ENCODE data around the gene SBSN.
"Not testable (repeated sequence)": the region's sequence is repeated elsewhere in the genome, so short reads cannot be mapped to it uniquely, and the experiment has no call there.

SBSN gene

GRCh38 chr19:35488677-35489076 is 39.4 kb downstream of the SBSN start:
- no peak for DNase-seq
- intact Hi-C loops (cut with DNase I): no loop called here

GRCh38 chr19:35487656-35488182 is 40.4 kb downstream of the SBSN start:
- intact Hi-C loops (cut with DNase I): no loop called here
- DNase-seq: no peak

GRCh38 chr19:35486268-35486708 is 41.8 kb downstream of the SBSN start:
- DNase-seq: no peak
- intact Hi-C loops (cut with DNase I): no loop called here

GRCh38 chr19:35484252-35485036 is 43.7 kb downstream of the SBSN start:
- no peak for DNase-seq
- intact Hi-C loops (cut with DNase I): no loop called here

- intact Hi-C loops (cut with DNase I): no loop called here
- DNase-seq: no peak
Measured at GRCh38 chr19:35483089-35483488, 45.0 kb downstream of the SBSN start.

GRCh38 chr19:35478794-35479677 is 49.1 kb downstream of the SBSN start:
- intact Hi-C loops (cut with DNase I): no loop called here
- no peak for DNase-seq

- intact Hi-C loops (cut with DNase I): no loop called here
- no peak for DNase-seq
Measured at GRCh38 chr19:35476149-35476548, 52.0 kb downstream of the SBSN start.

GRCh38 chr19:35474594-35474993 is 53.5 kb downstream of the SBSN start:
- intact Hi-C loops (cut with DNase I): not testable (repeated sequence)

GRCh38 chr19:35474104-35474503 is 54.0 kb downstream of the SBSN start:
- no peak for DNase-seq
- intact Hi-C loops (cut with DNase I): no loop called here

More at GRCh38 chr19:35474594-35474993, 53.5 kb downstream of the SBSN start:
- DNase-seq: not testable (repeated sequence)
